NCI-H82 treated with DMSO at 0.1 percent for 48 hours (cell line): ENCODE results near the gene CCDC66.
A peak's percentile ranks its signal among the peaks of the same experiment; 100 is the strongest.
"Not testable (repeated sequence)": the region's sequence is repeated elsewhere in the genome, so short reads cannot be mapped to it uniquely, and the experiment has no call there.

Experiments
- DNase-seq: peaks from one replicate; lab custom pipeline; 2025; ENCODE audit not compliant: unreplicated experiment; lab: John Stamatoyannopoulos, UW

Gene CCDC66

DNA sequence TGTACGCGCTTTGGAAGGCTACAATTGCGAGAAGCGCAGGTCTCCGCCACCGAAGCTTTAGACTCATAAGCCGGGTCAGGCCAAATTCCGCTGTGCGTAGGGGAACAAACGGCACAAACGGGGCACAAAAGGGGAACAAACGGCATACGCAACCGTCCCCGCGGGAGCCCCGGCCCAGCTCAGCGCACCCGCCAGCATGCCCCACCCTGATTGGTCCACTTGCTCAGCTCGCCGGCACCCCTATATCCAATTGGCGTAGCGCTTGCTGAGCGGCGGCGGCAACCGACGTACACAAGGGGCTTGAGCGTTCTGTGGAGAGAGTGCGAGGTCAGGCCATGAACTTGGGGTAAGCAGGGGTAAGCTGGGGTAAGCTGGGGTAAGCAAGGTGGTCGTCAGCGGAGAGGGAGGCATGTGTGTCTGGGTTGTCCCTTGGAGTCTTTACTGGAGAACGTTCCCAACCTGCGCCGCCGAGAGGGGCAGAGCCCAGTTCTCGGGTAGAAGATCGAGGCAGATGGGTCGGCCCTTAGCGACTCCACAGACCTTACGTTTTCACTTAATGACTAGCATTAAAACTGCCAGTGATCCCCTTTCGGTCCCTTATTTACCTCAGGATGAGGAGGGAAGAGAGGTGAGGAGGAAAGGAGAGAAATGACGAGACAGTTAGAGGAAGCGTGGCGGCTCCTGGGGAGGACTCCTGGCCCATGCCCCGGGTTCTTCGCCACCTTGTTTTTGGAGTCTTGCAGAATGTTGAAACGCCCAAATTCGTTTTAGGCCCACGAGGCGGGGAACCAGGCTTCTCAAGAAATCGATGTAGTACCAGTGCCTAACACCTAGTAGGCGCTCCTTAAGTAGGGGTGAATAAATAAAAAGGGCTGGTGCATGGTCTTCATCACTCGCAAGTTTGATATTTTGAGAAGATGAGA is at the start of gene CCDC66:
Gene CCDC66 (plus strand): TSS at position 268 of the 923 bp plus-strand sequence. CDS start 68 bp downstream, at position 336.
- DNase-seq = peak; percentile 56

DNA sequence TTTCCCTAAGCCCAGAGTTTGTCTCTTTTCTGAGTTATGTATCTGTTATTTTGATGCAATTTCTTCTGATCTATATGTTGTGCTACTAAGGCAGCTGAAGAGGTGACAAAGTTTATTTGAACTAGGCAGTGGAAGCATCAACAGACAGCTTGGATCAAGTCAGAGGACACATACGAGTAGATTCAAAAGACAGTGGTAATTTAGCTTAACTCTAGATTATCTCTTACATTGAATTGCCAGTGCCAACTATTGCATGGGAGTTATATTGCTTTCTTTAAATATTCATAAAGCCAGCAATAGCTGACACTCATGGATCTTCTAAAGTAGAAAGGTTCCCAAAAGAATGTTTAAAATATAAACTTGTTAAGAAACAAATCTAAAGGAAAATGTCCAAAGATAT is 37.3 kb upstream of the CCDC66 start:
- no peak for DNase-seq

DNA sequence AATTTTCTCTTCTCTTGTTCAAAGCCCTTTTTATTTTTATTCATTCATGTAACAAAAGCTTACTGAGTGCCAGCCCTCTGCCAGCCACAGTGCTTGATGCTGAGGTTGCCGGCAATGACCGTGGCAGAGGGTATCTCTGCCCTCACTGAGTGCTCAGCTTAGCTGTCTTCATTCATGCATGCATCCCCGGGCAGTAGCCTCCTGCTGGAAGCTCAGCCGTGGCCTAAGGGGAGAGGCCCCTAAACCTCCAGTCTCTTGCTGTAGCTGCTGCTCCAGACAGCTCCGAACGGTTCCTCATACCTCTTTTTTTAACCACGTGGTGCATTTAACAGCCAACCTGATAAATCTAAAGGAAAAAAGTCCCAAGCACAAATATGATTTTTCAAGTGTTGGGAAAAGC is 34.6 kb upstream of the CCDC66 start:
- no peak for DNase-seq

DNA sequence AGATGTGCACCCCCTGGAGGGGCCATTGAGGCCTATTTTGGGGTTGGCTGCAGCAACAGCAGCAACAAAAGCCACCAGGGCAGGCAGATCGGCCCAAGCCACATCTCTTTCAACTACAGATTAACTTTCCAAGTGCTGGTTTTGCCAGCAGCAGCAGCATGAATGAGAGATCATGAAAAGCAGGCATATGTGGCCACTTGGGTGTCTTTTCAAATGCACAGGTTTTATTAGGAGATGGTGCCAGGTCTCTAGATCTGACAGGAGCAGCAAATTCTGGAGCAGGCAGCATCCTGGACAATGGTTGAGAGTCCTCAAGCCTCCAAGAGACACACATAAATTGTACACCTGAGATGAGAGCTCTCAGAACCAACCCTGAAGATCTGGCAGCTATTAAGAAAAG is 31.7 kb upstream of the CCDC66 start:
- DNase-seq = no peak

GRCh38 chr3:56536735-56537134 is 20.2 kb upstream of the CCDC66 start:
- DNase-seq = no peak

- no peak for DNase-seq
Measured at GRCh38 chr3:56547486-56547885, 9.5 kb upstream of the CCDC66 start.

GRCh38 chr3:56557831-56558170 is 826 bp downstream of the CCDC66 start:
- no peak for DNase-seq

DNA sequence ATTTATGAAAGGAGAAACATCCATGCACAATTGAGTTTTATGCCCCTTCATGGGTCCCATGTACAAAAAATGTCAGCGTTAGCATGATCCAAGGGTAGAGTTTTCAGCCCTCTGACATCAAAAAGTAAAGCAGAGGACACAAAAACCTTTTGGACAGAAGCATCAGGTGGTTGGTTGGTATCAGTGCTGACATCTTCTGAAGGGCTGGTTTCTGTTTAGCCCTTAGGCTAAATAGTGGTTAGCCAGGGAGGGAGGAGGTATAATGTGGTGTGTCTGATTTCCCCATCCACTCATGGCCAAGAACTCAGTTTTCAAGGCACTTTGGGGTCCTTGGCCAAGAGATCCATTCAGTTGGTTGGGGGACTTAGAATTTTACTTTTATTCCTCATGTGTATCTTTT is 16.5 kb downstream of the CCDC66 start:
- no peak for DNase-seq

DNA sequence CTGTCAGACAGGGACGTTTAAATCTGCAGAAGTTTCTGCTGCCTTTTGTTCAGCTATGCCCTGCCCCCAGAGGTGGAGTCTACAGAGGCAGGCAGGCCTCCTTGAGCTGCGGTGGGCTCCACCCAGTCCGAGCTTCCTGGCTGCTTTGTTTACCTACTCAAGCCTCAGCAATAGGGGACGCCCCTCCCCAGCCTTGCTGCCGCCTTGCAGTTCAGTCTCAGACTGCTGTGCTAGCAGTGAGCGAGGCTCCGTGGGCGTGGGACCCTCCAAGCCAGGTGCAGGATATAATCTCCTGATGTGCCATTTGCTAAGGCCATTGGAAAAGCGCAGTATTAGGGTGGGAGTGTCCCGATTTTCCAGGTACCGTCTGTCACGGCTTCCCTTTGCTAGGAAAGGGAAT is 25.0 kb downstream of the CCDC66 start:
- not testable (repeated sequence) for DNase-seq

DNA sequence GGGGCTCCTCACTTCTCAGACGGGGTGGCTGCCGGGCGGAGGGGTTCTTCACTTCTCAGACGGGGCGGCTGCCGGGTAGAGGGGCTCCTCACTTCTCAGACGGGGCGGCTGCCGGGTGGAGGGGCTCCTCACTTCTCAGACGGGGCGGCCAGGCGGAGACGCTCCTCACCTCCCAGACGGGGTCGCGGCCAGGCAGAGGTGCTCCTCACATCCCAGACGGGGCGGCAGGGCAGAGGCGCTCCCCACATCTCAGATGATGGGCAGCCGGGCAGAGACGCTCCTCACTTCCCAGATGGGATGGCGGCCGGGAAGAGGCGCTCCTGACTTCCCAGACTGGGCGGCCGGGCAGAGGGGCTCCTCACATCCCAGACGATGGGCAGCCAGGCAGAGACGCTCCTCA is 27.3 kb downstream of the CCDC66 start:
- not testable (repeated sequence) for DNase-seq

DNA sequence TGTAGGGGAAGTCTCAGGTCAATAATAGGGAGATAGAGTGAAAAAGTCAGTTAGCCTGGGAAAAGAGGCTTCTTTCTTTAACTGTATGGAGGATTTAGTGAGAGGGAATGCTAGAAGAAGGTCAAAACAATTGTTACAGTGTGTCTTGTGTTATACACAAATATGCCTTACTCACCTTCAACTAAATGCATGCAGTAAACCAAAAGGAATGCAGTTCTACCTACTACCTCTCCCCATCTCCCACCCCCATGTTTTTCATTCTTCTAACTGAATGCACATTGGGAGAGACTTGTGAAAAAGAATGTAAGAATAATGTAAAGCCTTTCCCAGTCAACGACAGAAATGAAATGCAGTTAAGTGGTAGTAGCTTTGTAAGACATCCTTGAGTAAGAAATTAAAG is 33.8 kb downstream of the CCDC66 start:
- DNase-seq = no peak

GRCh38 chr3:56591262-56591661 is 34.3 kb downstream of the CCDC66 start:
- no peak for DNase-seq

- no peak for DNase-seq
Measured at GRCh38 chr3:56593455-56594158, 36.6 kb downstream of the CCDC66 start.

DNA sequence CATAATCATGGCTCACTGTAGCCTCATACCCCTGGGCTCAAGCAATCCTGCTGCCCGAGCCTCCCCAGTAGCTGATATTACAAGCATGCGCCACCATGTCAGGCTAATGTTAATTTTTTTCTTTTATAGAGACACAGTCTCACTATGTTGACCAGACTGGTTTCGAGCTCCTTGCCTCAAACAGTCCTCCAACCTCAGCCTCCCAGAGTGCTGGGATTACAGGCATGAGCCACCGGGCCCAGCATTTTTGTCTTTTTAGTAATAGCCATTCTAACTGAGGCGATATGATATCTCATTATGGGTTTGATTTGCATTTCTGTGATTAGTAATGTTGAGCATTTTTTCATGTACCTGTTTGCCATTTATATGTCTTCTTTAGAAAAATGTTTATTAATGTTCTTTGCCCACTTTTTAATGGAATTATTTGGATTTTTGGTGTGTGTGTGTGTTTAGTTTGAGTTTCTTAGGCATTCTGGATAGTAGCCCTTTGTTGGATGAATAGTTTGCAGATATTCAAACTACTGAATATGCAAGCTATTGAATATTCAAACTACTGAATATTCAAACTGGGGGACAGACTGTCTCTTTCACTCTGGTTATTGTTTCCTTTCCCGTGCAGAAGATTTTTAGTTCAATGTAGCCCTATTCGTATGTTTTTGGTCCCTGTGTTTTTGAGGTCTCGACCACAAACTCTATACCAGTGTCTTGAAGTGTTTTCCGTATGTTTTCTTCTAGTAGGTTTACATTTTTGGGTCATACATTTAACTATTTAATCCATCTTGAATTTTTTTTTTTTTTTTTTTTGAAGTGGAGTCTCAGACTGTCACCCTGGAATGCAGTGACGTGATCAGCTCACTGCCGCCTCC is 39.2 kb downstream of the CCDC66 start:
- DNase-seq = no peak

- not testable (repeated sequence) for DNase-seq
Measured at GRCh38 chr3:56608479-56608878, 51.5 kb downstream of the CCDC66 start.

DNA sequence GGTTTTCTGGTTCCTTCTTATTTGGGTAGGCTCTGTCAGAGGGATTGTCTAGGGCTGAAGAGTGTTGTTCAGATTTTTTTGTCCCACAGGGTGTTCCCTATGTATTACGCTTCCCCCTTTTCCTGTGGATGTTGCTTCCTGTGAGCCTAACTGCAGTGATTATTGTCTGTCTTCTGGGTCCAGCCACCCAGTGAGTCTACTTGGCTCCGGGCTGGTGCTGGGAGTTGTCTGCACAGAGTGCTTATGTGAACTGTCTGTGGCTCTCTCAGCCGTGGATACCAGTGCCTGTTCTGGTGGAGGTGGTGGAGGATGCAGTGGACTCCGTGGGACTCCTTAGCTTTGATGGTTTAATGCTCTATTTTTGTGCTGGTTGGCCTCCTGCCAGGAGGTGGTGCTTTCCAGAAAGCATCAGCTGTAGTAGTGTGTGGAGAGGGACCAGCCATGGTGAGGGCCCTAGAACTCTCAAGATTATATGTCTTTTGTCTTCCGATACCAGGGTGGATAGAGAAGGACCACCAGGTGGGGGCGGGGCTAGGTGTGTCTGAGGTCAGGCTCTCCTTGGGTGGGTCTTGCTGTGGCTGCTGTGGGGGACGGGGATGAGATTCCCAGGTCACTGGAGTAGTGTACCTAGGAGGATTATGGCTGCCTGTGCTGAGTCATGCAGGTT is 53.8 kb downstream of the CCDC66 start:
- no peak for DNase-seq

GRCh38 chr3:56611364-56611763 is 54.4 kb downstream of the CCDC66 start:
- DNase-seq = no peak

- DNase-seq = no peak
Measured at GRCh38 chr3:56612146-56612545, 55.2 kb downstream of the CCDC66 start.

DNA sequence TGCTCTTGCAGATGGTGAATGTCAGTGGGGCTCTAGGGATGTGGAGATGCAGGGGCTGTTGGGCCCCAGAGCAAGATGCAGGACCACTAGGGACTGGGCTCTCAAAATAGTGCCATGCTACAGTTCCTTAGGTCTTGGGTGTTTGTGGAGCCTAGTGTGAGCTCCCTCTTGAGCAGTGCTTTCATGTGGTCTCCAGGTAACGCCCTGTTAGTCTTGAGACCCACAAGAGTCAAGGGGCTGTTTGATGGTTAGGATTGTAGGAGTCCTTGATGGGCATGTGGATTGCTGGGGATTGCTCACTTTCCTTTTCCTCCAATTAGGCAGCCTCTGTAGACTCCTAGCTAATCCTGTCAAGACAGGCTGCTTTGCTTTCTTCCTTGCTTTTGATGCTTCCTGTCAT is 56.0 kb downstream of the CCDC66 start:
- DNase-seq = no peak

GRCh38 chr3:56616478-56617006 is 59.6 kb downstream of the CCDC66 start:
- no peak for DNase-seq

DNA sequence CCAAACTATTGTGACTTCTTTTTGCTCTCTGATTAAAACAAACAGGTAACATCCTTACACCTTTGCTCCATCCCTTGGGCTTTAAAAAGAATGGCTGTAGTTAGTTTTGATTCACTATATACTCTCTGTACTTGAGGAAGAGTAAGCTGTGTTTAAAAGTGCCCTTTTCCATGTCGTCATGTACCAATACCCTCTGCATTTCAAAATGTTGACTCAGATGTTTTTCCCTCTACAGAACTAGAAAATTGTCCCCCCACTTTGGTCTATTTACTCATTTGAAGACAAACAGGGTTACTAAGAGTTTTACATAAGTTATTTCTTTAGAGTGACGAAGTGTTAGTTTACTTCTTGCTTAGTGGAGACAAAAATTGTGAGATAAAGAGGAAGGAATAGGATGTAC is 63.4 kb downstream of the CCDC66 start:
- DNase-seq = no peak
